ENCODE data around the gene KIAA0232. TPM values are rescaled to one million over a fixed set of nuclear protein-coding genes. Genes with fewer than 3 reads are reported as not detected.

The KIAA0232 gene
- total RNA-seq, 1 donor from 2014 or later = 27.2 TPM

GRCh38 chr4:6758728-6759127 is 23.8 kb upstream of the KIAA0232 start:
- Mint-ChIP-seq H3K36me3 (ENCODE audit: low read depth, unreplicated experiment) (no peaks in the 10 kb centered on the region), H3K4me1 (ENCODE audit: unreplicated experiment) (peaks cover 3% of the 10 kb centered on the region), H3K4me3 (ENCODE audit: unreplicated experiment) (no peak overlapping the region), H3K27ac (ENCODE audit: unreplicated experiment) (no peak overlapping the region), H3K27me3 (ENCODE audit: unreplicated experiment) (peaks cover 10% of the 10 kb centered on the region), H3K9me3 (ENCODE audit: unreplicated experiment) (no peaks in the 10 kb centered on the region)
- no peak for DNase-seq (ENCODE audit: low spot score)
- TF ChIP-seq, protein P1, sequence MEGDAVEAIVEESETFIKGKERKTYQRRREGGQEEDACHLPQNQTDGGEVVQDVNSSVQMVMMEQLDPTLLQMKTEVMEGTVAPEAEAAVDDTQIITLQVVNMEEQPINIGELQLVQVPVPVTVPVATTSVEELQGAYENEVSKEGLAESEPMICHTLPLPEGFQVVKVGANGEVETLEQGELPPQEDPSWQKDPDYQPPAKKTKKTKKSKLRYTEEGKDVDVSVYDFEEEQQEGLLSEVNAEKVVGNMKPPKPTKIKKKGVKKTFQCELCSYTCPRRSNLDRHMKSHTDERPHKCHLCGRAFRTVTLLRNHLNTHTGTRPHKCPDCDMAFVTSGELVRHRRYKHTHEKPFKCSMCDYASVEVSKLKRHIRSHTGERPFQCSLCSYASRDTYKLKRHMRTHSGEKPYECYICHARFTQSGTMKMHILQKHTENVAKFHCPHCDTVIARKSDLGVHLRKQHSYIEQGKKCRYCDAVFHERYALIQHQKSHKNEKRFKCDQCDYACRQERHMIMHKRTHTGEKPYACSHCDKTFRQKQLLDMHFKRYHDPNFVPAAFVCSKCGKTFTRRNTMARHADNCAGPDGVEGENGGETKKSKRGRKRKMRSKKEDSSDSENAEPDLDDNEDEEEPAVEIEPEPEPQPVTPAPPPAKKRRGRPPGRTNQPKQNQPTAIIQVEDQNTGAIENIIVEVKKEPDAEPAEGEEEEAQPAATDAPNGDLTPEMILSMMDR (IDR thresholded peaks at IDR 0.05; ENCODE audit: unreplicated experiment) = no peak

- DNase-seq (ENCODE audit: low spot score) = no peak
- Mint-ChIP-seq H3K9me3 (ENCODE audit: unreplicated experiment) (no peaks in the 10 kb centered on the region), H3K36me3 (ENCODE audit: low read depth, unreplicated experiment) (no peaks in the 10 kb centered on the region), H3K27me3 (ENCODE audit: unreplicated experiment) (peaks cover 11% of the 10 kb centered on the region), H3K4me3 (ENCODE audit: unreplicated experiment) (no peak overlapping the region), H3K4me1 (ENCODE audit: unreplicated experiment) (peaks cover 3% of the 10 kb centered on the region), H3K27ac (ENCODE audit: unreplicated experiment) (no peak overlapping the region)
- TF ChIP-seq, protein P1 (IDR thresholded peaks at IDR 0.05; ENCODE audit: unreplicated experiment) = no peak
These were observed 21.7 kb upstream of the KIAA0232 start for GRCh38 chr4:6760865-6761264.

DNA sequence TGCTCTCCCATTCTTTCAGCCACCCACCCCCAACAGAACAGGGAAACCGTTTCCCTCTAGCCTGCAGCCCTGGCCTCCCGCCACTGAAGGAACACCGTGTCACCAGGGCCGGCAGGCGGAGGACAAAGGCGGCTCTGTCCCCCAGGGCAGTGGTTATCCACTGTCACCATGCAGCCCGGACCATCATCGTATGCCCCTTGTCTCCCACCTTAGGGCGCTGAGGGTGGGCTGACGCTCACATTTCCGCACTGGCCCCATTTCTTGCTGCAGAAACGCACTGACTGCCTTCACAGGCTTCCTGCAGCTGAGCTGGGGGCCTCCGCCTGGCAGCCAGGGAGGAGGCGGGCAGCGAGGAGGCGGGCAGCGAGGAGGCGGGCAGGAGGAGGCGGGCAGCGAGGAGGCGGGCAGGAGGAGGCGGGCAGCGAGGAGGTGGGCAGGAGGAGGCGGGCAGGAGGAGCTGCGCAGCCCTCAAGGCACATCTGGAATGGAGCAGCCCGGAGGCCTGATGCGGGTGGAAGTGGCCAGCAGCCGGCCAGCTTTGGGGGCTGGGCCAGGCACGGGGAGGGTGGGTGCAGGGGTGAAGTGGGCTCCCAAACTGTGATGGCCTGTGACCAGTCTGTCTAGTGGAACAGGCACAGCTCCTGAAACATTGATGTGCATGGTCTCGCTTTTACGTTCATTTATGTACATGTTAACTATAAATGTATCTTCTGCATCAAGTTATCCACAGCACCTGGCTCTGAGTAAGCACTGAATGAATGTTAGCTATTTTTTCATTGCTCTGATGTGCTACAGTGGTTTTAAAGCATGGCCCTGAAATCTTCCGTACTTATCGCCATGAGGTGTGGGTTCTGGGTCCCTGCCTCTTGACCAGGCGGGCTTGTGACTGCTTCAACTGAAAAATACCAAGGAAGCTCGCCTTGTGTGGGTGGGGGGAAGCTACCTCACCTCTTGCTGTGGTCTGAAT is 20.6 kb upstream of the KIAA0232 start:
- H3K4me1 Mint-ChIP-seq (ENCODE audit: unreplicated experiment) = peaks cover 3% of the 10 kb centered on the region
- no peak overlapping the region for H3K27ac Mint-ChIP-seq (ENCODE audit: unreplicated experiment)
- DNase-seq (ENCODE audit: low spot score) = no peak
- peaks cover 14% of the 10 kb centered on the region for H3K27me3 Mint-ChIP-seq (ENCODE audit: unreplicated experiment)
- TF ChIP-seq, protein P1 (IDR thresholded peaks at IDR 0.05; ENCODE audit: unreplicated experiment) = no peak
- H3K4me3 Mint-ChIP-seq (ENCODE audit: unreplicated experiment) = no peak overlapping the region
- no peaks in the 10 kb centered on the region for H3K9me3 Mint-ChIP-seq (ENCODE audit: unreplicated experiment)
- no peaks in the 10 kb centered on the region for H3K36me3 Mint-ChIP-seq (ENCODE audit: low read depth, unreplicated experiment)

DNA sequence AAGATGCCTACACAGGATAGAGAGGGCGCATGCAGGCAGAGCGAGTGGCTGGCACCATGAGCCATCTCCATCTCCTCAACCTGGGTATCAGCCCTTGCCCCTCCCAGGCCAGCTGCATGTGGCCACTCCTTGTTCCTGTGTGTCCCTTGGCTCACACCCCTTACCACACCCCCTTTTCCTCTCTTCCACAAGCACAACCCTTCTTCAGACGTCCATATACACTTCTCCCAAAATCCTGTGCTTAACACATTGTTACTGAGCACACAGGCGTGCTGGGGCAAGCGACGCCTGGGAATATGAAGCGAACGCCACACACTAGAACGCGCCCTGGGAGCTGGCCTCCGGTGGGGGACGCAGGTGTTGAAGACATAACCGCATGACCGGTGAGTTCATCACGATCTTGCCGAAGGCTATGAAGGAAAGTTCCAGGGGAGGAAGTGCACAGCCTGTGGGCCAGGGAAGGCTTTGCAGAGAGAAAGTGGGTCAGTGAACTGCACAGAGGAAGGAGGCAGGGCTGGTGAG is 19.1 kb upstream of the KIAA0232 start:
- no peak overlapping the region for H3K4me3 Mint-ChIP-seq (ENCODE audit: unreplicated experiment)
- no peak for DNase-seq (ENCODE audit: low spot score)
- H3K4me1 Mint-ChIP-seq (ENCODE audit: unreplicated experiment) = peaks cover 3% of the 10 kb centered on the region
- H3K36me3 Mint-ChIP-seq (ENCODE audit: low read depth, unreplicated experiment) = no peaks in the 10 kb centered on the region
- peaks cover 14% of the 10 kb centered on the region for H3K27me3 Mint-ChIP-seq (ENCODE audit: unreplicated experiment)
- no peak overlapping the region for H3K27ac Mint-ChIP-seq (ENCODE audit: unreplicated experiment)
- TF ChIP-seq, protein P1 (IDR thresholded peaks at IDR 0.05; ENCODE audit: unreplicated experiment) = no peak
- H3K9me3 Mint-ChIP-seq (ENCODE audit: unreplicated experiment) = no peaks in the 10 kb centered on the region

Data from endothelial cell (in vitro differentiated cells).